Activated naive CD8-positive, alpha-beta T cell treated with anti-CD3 and anti-CD28 coated beads for 36 hours (primary cell): ENCODE measurements around the gene PDLIM1. TPM values are rescaled to one million over a fixed set of nuclear protein-coding genes. Genes with fewer than 3 reads are reported as not detected.

ENCODE experiments used
- DNase-seq: peaks from one replicate; pipeline ENCODE4 v3.0.0; 2021
- H3K27ac Mint-ChIP-seq: one replicate; pipeline ENCODE4 v1.8.0; 2022; ENCODE audit warnings: mild to moderate bottlenecking, moderate library complexity, mixed read lengths
- H3K27me3 Mint-ChIP-seq: one replicate; pipeline ENCODE4 v1.8.0; 2022; ENCODE audit warnings: mild to moderate bottlenecking, mixed read lengths
- H3K36me3 Mint-ChIP-seq: one replicate; pipeline ENCODE4 v1.8.0; 2021; ENCODE audit warnings: mild to moderate bottlenecking, mixed read lengths
- H3K4me1 Mint-ChIP-seq: one replicate; pipeline ENCODE4 v1.8.0; 2021; ENCODE audit warnings: mixed read lengths
- H3K4me3 Mint-ChIP-seq: one replicate; pipeline ENCODE4 v1.8.0; 2022; ENCODE audit warnings: mild to moderate bottlenecking, moderate library complexity, mixed read lengths
- H3K9me3 Mint-ChIP-seq: one replicate; pipeline ENCODE4 v1.8.0; 2022; ENCODE audit warnings: mixed read lengths
- total RNA-seq, 2 experiments: library from RNA; stranded (reverse); gene quantifications; one replicate each; pipeline ENCODE4 v1.2.3, GENCODE V29; 2021

Gene PDLIM1
- total RNA-seq, 2 experiments from 2014 or later: 0.70 to 1.6 TPM

GRCh38 chr10:95284807-95285206 is 6.0 kb downstream of the PDLIM1 start:
- no peaks in the 10 kb centered on the region for H3K9me3 Mint-ChIP-seq
- peaks cover 33% of the 10 kb centered on the region for H3K27me3 Mint-ChIP-seq
- no peak overlapping the region for H3K27ac Mint-ChIP-seq
- H3K4me1 Mint-ChIP-seq: no peaks in the 10 kb centered on the region
- H3K36me3 Mint-ChIP-seq: no peaks in the 10 kb centered on the region
- H3K4me3 Mint-ChIP-seq: no peak overlapping the region
- DNase-seq: no peak

DNA sequence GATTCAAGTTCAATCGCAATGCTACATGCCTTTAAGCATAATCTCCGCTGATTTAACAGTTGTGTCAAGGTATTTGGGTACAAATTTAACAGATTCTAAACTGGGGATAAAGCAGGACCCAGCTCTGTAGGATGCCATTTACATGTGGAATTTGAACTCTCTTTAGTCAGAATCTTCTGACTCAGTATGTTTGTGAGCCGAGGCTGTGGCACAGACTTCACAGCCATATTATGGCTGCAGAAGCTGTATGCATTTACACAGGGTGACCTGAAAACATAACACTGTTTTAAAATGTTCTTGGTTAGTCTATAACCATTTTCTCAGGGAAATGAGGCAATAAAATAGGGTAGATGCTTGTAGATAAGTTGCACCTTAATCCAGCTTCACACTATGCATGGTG is 8.7 kb downstream of the PDLIM1 start:
- Mint-ChIP-seq H3K27ac (no peak overlapping the region), H3K9me3 (no peaks in the 10 kb centered on the region), H3K4me1 (no peaks in the 10 kb centered on the region), H3K36me3 (no peaks in the 10 kb centered on the region), H3K27me3 (peaks cover 10% of the 10 kb centered on the region), H3K4me3 (no peak overlapping the region)
- no peak for DNase-seq

GRCh38 chr10:95281206-95281605 is 9.6 kb downstream of the PDLIM1 start:
- peaks cover 4% of the 10 kb centered on the region for H3K27me3 Mint-ChIP-seq
- no peaks in the 10 kb centered on the region for H3K9me3 Mint-ChIP-seq
- no peak overlapping the region for H3K4me3 Mint-ChIP-seq
- H3K36me3 Mint-ChIP-seq: no peaks in the 10 kb centered on the region
- no peaks in the 10 kb centered on the region for H3K4me1 Mint-ChIP-seq
- no peak for DNase-seq
- no peak overlapping the region for H3K27ac Mint-ChIP-seq

DNA sequence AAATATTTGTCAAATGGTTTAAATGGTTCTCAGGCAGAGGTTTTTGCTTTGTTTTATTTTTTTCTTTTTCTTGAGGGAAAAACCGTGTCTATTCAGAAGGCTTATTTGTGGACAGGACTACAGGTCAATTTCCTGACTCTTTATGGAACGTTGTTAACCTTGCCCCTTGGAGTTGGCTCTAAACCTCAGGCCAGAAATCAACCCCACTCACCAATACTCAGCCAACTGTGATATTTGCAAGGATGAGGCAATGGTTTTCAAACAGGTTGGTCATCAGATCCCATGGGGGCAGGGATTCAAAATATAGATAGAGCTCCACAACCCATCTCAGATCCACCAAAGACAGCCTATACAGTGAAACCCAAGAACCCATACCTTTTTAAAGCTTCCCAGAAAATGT is 10.2 kb downstream of the PDLIM1 start:
- Mint-ChIP-seq H3K4me1 (no peaks in the 10 kb centered on the region), H3K4me3 (no peak overlapping the region), H3K9me3 (no peaks in the 10 kb centered on the region), H3K36me3 (no peaks in the 10 kb centered on the region), H3K27ac (no peak overlapping the region), H3K27me3 (peaks cover 4% of the 10 kb centered on the region)
- DNase-seq: no peak

DNA sequence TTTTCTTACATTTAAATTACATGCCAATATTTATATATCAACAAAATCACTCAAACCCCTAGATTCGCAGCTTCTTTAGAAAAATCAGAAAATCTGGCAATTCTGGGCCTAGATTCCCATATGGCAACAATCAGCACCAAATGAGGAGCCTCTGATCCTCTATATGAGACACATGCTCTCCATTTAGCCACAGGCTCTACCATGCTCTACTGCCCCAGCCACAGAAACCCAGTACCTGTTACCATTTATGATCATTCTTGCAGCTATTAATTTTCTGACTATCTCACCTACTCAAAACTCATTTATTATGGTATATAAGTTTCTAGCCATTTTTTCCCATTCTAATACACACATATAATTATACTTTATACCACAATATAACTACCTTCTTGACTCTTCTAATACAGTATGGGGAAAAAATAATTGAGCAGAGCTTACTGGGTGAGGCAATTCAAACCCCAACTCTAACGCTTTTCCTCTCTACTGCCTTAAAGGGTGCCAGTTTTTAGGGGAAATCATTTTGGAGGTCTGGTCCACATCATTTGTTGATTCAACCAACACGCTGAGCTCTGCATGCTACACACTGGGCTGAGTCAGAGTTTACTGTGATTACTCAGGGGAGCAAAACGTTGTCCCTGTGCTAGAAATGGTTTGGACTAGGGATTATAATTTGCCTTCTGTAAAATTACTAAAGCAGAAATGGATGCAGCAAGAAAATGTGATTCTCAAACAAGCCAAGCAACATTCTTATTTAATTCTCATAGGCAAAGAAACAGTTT is 11.6 kb downstream of the PDLIM1 start:
- Mint-ChIP-seq H3K4me3 (no peak overlapping the region), H3K27me3 (no peaks in the 10 kb centered on the region), H3K9me3 (no peaks in the 10 kb centered on the region), H3K27ac (no peak overlapping the region), H3K4me1 (no peaks in the 10 kb centered on the region), H3K36me3 (no peaks in the 10 kb centered on the region)
- no peak for DNase-seq

- Mint-ChIP-seq H3K4me1 (no peaks in the 10 kb centered on the region), H3K27me3 (no peaks in the 10 kb centered on the region)
Observed at GRCh38 chr10:95278061-95278988, 12.5 kb downstream of the PDLIM1 start.

DNA sequence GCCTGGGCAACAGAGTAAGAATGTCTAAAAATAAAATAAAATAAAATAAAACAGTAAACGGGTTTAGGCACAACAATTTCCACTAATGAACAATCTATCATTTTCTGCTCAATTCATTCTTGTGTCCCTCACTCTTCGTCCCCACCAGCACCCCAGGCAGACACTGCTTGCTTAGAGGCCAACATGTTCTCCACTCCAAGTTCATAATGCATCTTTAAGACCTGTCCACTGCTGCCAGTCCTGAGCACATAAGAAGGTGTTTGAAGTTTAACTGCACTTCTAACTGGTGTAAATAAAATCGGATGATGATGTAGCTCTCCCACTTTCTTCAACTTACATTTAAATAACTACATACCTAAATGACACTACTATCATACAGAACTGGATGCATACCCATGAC is 13.2 kb downstream of the PDLIM1 start:
- no peaks in the 10 kb centered on the region for H3K4me1 Mint-ChIP-seq
- H3K9me3 Mint-ChIP-seq: no peaks in the 10 kb centered on the region
- no peaks in the 10 kb centered on the region for H3K27me3 Mint-ChIP-seq
- no peak overlapping the region for H3K4me3 Mint-ChIP-seq
- H3K36me3 Mint-ChIP-seq: no peaks in the 10 kb centered on the region
- no peak overlapping the region for H3K27ac Mint-ChIP-seq
- no peak for DNase-seq

More at GRCh38 chr10:95278061-95278988, 12.5 kb downstream of the PDLIM1 start:
- Mint-ChIP-seq H3K36me3 (no peaks in the 10 kb centered on the region), H3K4me3 (no peak overlapping the region), H3K27ac (no peak overlapping the region), H3K9me3 (no peaks in the 10 kb centered on the region)
- DNase-seq: no peak

DNA sequence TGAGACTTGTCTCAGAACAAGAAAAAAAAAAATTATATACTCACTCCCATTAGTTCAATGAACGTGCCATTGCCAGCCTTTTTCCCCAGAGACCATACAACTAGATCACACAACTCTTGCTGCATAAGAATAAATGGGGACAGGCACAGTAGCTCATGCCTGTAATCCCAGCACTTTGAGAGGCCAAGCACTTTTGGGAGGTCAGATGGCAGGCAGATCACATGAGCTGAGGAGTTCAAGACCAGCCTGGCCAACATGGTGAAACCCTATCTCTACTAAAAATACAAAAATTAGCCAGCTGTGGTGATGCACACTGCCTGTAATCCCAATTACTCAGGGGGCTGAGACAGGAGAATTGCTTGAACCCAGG is 13.6 kb downstream of the PDLIM1 start:
- H3K9me3 Mint-ChIP-seq: no peaks in the 10 kb centered on the region
- no peaks in the 10 kb centered on the region for H3K27me3 Mint-ChIP-seq
- no peak overlapping the region for H3K4me3 Mint-ChIP-seq
- no peak overlapping the region for H3K27ac Mint-ChIP-seq
- no peak for DNase-seq
- H3K4me1 Mint-ChIP-seq: no peaks in the 10 kb centered on the region
- H3K36me3 Mint-ChIP-seq: no peaks in the 10 kb centered on the region

DNA sequence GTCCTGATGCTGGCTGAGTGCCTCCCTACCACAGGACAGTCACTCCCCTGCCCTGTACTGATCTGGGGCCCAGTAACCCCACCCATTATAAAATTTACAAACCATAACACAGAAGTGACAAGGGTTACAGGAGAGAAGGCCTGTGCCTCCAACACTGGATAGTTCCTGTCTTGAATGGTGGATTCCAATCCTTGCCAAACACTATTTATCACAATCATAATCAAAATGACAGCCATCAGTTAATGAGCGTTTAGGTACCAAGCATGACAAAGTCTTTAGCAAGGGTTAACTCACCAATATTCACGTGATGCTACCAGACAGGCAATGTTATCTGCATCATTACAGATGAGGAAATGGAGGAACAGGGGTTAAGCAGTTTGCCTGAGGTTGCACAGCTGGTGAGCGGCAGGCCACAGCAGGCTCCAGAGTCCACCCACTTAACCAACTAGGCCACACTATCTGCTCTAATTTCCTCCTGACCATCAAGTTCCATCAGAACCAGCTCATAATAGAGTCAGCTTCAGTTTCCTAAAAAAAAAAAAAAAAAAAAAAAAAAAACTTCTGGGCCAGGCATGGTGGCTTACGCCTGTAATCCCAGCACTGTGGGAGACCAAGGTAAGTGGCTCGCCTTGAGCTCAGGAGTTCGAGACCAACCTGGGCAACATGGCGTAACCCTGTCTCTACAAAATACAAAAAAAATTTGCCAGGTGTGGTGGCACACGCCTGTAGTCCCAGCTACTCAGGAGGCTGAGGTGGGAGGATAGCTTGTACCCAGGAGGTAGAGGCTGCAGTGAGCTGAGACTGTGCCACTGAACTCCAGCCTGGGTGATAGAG is 14.2 kb downstream of the PDLIM1 start:
- no peak for DNase-seq
- no peak overlapping the region for H3K4me3 Mint-ChIP-seq

GRCh38 chr10:95275726-95276366 is 15.0 kb downstream of the PDLIM1 start:
- DNase-seq: no peak
- Mint-ChIP-seq H3K4me3 (no peak overlapping the region), H3K27ac (no peak overlapping the region), H3K36me3 (no peaks in the 10 kb centered on the region), H3K4me1 (no peaks in the 10 kb centered on the region), H3K9me3 (no peaks in the 10 kb centered on the region), H3K27me3 (no peaks in the 10 kb centered on the region)

More for the DNA sequence above, 14.2 kb downstream of the PDLIM1 start:
- Mint-ChIP-seq H3K27ac (no peak overlapping the region), H3K36me3 (no peaks in the 10 kb centered on the region), H3K9me3 (no peaks in the 10 kb centered on the region), H3K27me3 (no peaks in the 10 kb centered on the region), H3K4me1 (no peaks in the 10 kb centered on the region)

GRCh38 chr10:95273393-95274312 is 17.1 kb downstream of the PDLIM1 start:
- Mint-ChIP-seq H3K27ac (no peak overlapping the region), H3K27me3 (no peaks in the 10 kb centered on the region), H3K36me3 (no peaks in the 10 kb centered on the region), H3K4me3 (no peak overlapping the region), H3K4me1 (no peaks in the 10 kb centered on the region), H3K9me3 (no peaks in the 10 kb centered on the region)
- DNase-seq: no peak

DNA sequence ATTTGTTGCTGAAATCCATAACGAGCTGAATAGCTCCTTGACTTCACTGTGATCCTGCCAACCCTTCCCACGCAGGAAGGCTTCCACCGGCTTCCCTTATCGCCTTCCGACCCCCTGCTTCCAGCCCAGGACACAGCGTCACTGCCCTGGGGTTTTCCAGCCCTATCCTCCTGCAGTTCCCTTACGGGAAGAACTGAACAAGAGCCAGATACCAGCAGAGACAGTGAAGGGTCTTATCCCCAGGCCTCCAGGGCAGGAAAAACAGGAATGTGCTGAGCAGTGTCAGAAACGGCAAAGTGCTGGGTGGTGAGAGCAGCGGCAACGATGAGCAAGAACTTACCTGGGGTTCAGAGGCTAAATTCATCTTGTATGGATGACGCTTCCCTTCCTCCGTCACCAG is 22.4 kb downstream of the PDLIM1 start:
- no peak for DNase-seq
- no peak overlapping the region for H3K27ac Mint-ChIP-seq
- no peak overlapping the region for H3K4me3 Mint-ChIP-seq
- no peaks in the 10 kb centered on the region for H3K27me3 Mint-ChIP-seq
- H3K36me3 Mint-ChIP-seq: no peaks in the 10 kb centered on the region
- no peaks in the 10 kb centered on the region for H3K4me1 Mint-ChIP-seq
- no peaks in the 10 kb centered on the region for H3K9me3 Mint-ChIP-seq

GRCh38 chr10:95267251-95267650 is 23.6 kb downstream of the PDLIM1 start:
- no peaks in the 10 kb centered on the region for H3K27me3 Mint-ChIP-seq
- DNase-seq: no peak
- no peak overlapping the region for H3K4me3 Mint-ChIP-seq
- H3K36me3 Mint-ChIP-seq: no peaks in the 10 kb centered on the region
- no peaks in the 10 kb centered on the region for H3K9me3 Mint-ChIP-seq
- no peaks in the 10 kb centered on the region for H3K4me1 Mint-ChIP-seq
- H3K27ac Mint-ChIP-seq: no peak overlapping the region

DNA sequence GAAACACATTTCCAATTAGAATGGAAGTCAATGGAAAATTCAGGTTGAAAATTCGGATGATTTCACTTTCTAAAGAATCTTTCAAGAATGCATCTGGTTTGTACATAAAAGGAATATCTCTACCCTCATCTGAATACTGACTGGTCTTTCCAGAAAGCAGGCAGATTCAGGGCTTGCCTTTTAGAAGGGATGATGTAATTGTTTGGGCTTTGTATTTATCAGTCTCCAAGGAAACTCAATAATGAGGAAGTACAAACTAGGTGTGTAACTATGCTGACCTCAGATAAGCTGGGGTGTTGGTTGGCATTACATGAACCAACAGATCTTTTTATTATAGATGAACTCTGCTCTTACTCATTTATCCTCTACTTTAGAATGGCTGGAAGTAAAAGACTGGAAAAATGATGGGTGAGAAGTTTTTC is 24.1 kb downstream of the PDLIM1 start:
- no peak overlapping the region for H3K4me3 Mint-ChIP-seq
- H3K27ac Mint-ChIP-seq: no peak overlapping the region
- H3K4me1 Mint-ChIP-seq: no peaks in the 10 kb centered on the region
- H3K36me3 Mint-ChIP-seq: no peaks in the 10 kb centered on the region
- no peak for DNase-seq
- no peaks in the 10 kb centered on the region for H3K9me3 Mint-ChIP-seq
- no peaks in the 10 kb centered on the region for H3K27me3 Mint-ChIP-seq
